SK-N-SH treated with all-trans-retinoic acid at 6 μM for 48 hours (cell line): ENCODE results near the gene FRRS1.

ENCODE experiments used
- ATAC-seq: fragments of 200-7000 bp; cut with Tn5 transposase; 3 replicates; pipeline ENCODE4 v1.9.1; 2020; ENCODE audit warnings: mild to moderate bottlenecking, moderate library complexity
- ARNTL ChIP-seq: fragments of 450-650 bp; formaldehyde crosslinking; IDR thresholded peaks from 2 replicates; pipeline ENCODE4 v1.5.0; 2020; ENCODE audit warnings: low read depth, mild to moderate bottlenecking, moderate library complexity, borderline replicate concordance
- BACH2 ChIP-seq: fragments of 250-450 bp; sonication (Bioruptor Pico); IDR thresholded peaks from 2 replicates; pipeline ENCODE4 v1.9.0; 2021; ENCODE audit warnings: mild to moderate bottlenecking, borderline replicate concordance
- CREB5 ChIP-seq: fragments of 250-450 bp; sonication (Bioruptor Pico); IDR thresholded peaks from 2 replicates; pipeline ENCODE4 v1.5.1; 2020; ENCODE audit warnings: low read depth, mild to moderate bottlenecking, moderate library complexity
- CSDC2 ChIP-seq: fragments of 250-450 bp; sonication (Bioruptor Pico); IDR thresholded peaks from 2 replicates; pipeline ENCODE4 v1.5.0; 2020; ENCODE audit warnings: mild to moderate bottlenecking, moderate library complexity
- CSRNP3 ChIP-seq: fragments of 250-450 bp; sonication (Bioruptor Pico); IDR thresholded peaks from 2 replicates; pipeline ENCODE4 v1.5.1; 2021; ENCODE audit warnings: mild to moderate bottlenecking, moderate library complexity
- ESRRG ChIP-seq: fragments of 250-450 bp; sonication (Bioruptor Pico); IDR thresholded peaks from 2 replicates; pipeline ENCODE4 v1.6.1; 2021; ENCODE audit warnings: mild to moderate bottlenecking
- GLIS3 ChIP-seq: fragments of 250-450 bp; sonication (Bioruptor Pico); IDR thresholded peaks from 2 replicates; pipeline ENCODE4 v1.5.0; 2020; ENCODE audit warnings: mild to moderate bottlenecking, moderate library complexity
- ISL1 ChIP-seq: fragments of 250-450 bp; sonication (Bioruptor Pico); IDR thresholded peaks from 2 replicates; pipeline ENCODE4 v2.1.2; 2022; ENCODE audit warnings: mild to moderate bottlenecking, moderate library complexity
- OSR1 ChIP-seq: fragments of 250-450 bp; sonication (Bioruptor Pico); IDR thresholded peaks from 2 replicates; pipeline ENCODE4 v1.8.0; 2022; ENCODE audit warnings: moderate library complexity, mild to moderate bottlenecking, inconsistent platforms
- PATZ1 ChIP-seq: fragments of 250-450 bp; sonication (Bioruptor Pico); IDR thresholded peaks from 2 replicates; pipeline ENCODE4 v1.8.0; 2020; ENCODE audit warnings: mild to moderate bottlenecking, moderate library complexity, borderline replicate concordance
- PPARA ChIP-seq: fragments of 250-450 bp; sonication (Bioruptor Pico); IDR thresholded peaks from 2 replicates; pipeline ENCODE4 v1.5.0; 2020; ENCODE audit warnings: mild to moderate bottlenecking, borderline replicate concordance
- RARB ChIP-seq: fragments of 250-450 bp; sonication (Bioruptor Pico); IDR thresholded peaks from 2 replicates; pipeline ENCODE4 v1.8.0; 2021; ENCODE audit warnings: mild to moderate bottlenecking, moderate library complexity
- SNAI2 ChIP-seq: fragments of 250-450 bp; sonication (Bioruptor Pico); IDR thresholded peaks from 2 replicates; pipeline ENCODE4 v1.5.0; 2020; ENCODE audit warnings: mild to moderate bottlenecking, moderate library complexity
- TCF4 ChIP-seq: fragments of 250-450 bp; sonication (Bioruptor Pico); IDR thresholded peaks from 2 replicates; pipeline ENCODE4 v1.8.0; 2021; ENCODE audit warnings: mild to moderate bottlenecking, moderate library complexity, borderline replicate concordance
- ZC3H10 ChIP-seq: fragments of 250-450 bp; sonication (Bioruptor Pico); IDR thresholded peaks from 2 replicates; pipeline ENCODE4 v1.5.1; 2021; ENCODE audit warnings: mild to moderate bottlenecking, moderate library complexity
- ZFP3 ChIP-seq: fragments of 250-450 bp; sonication (Bioruptor Pico); IDR thresholded peaks from 2 replicates; pipeline ENCODE4 v1.5.0; 2020; ENCODE audit warnings: mild to moderate bottlenecking, moderate library complexity
- ZFP30 ChIP-seq: fragments of 450-650 bp; formaldehyde crosslinking; IDR thresholded peaks from 2 replicates; pipeline ENCODE4 v1.5.0; 2022; ENCODE audit warnings: mild to moderate bottlenecking, moderate library complexity
- ZNF565 ChIP-seq: fragments of 450-650 bp; formaldehyde crosslinking; conservative IDR thresholded peaks from 2 replicates; pipeline ENCODE4 v1.5.0; 2020; ENCODE audit warnings: low read depth, mild to moderate bottlenecking, moderate library complexity
- ZNF70 ChIP-seq: fragments of 450-650 bp; formaldehyde crosslinking; IDR thresholded peaks from 2 replicates; pipeline ENCODE4 v1.5.0; 2020; ENCODE audit warnings: mild to moderate bottlenecking, moderate library complexity
- ZNF8 ChIP-seq: fragments of 450-650 bp; formaldehyde crosslinking; IDR thresholded peaks from 2 replicates; pipeline ENCODE4 v1.5.0; 2020; ENCODE audit warnings: mild to moderate bottlenecking, moderate library complexity
- TF ChIP-seq, protein P1 (sequence below): fragments of 250-450 bp; sonication (Bioruptor Pico); IDR thresholded peaks from 2 replicates; pipeline ENCODE4 v1.8.0; 2021; ENCODE audit warnings: low read depth, mild to moderate bottlenecking, moderate library complexity, borderline replicate concordance
- TF ChIP-seq, protein P2 (sequence below): fragments of 250-450 bp; sonication (Bioruptor Pico); IDR thresholded peaks from 2 replicates; pipeline ENCODE4 v1.5.0; 2020; ENCODE audit warnings: mild to moderate bottlenecking, moderate library complexity

The FRRS1 gene

DNA sequence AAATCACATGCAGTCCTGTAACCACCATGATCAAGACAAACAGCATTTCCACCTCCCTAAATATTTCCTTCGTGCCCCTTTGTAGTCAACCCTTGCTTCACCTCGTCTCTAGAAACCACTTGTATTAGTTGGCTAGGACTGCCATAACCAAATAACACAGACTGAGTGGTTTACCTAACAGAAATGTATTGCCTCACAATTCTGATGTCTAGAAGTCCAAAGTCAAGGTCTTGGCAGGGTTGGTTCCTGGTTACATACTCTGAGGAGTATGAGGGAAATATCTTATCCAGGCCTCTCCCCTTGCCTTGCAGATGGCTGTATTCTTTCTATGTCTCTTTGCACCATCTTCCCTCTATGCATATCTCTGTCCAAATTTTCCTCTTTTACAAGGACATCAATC lies 23.3 kb upstream of the FRRS1 start:
- no peak for ATAC-seq
- TF ChIP-seq CSDC2 (CRISPR knock-in tag): no peak
- TF ChIP-seq, protein P1, sequence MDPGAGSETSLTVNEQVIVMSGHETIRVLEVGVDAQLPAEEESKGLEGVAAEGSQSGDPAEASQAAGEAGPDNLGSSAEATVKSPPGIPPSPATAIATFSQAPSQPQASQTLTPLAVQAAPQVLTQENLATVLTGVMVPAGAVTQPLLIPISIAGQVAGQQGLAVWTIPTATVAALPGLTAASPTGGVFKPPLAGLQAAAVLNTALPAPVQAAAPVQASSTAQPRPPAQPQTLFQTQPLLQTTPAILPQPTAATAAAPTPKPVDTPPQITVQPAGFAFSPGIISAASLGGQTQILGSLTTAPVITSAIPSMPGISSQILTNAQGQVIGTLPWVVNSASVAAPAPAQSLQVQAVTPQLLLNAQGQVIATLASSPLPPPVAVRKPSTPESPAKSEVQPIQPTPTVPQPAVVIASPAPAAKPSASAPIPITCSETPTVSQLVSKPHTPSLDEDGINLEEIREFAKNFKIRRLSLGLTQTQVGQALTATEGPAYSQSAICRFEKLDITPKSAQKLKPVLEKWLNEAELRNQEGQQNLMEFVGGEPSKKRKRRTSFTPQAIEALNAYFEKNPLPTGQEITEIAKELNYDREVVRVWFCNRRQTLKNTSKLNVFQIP (CRISPR knock-in tag): no peak
- TF ChIP-seq, protein P2, sequence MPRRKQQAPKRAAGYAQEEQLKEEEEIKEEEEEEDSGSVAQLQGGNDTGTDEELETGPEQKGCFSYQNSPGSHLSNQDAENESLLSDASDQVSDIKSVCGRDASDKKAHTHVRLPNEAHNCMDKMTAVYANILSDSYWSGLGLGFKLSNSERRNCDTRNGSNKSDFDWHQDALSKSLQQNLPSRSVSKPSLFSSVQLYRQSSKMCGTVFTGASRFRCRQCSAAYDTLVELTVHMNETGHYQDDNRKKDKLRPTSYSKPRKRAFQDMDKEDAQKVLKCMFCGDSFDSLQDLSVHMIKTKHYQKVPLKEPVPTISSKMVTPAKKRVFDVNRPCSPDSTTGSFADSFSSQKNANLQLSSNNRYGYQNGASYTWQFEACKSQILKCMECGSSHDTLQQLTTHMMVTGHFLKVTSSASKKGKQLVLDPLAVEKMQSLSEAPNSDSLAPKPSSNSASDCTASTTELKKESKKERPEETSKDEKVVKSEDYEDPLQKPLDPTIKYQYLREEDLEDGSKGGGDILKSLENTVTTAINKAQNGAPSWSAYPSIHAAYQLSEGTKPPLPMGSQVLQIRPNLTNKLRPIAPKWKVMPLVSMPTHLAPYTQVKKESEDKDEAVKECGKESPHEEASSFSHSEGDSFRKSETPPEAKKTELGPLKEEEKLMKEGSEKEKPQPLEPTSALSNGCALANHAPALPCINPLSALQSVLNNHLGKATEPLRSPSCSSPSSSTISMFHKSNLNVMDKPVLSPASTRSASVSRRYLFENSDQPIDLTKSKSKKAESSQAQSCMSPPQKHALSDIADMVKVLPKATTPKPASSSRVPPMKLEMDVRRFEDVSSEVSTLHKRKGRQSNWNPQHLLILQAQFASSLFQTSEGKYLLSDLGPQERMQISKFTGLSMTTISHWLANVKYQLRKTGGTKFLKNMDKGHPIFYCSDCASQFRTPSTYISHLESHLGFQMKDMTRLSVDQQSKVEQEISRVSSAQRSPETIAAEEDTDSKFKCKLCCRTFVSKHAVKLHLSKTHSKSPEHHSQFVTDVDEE (CRISPR knock-in tag): no peak
- TF ChIP-seq GLIS3: no peak
- no peak for TF ChIP-seq OSR1
- TF ChIP-seq ZNF565: no peak
- no peak for TF ChIP-seq ZFP30 (CRISPR knock-in tag)
- no peak for TF ChIP-seq ISL1 (CRISPR knock-in tag)
- no peak for TF ChIP-seq ZFP3 (CRISPR knock-in tag)
- no peak for TF ChIP-seq CREB5 (CRISPR knock-in tag)
- no peak for TF ChIP-seq TCF4 (CRISPR knock-in tag)
- TF ChIP-seq ZNF8: no peak
- no peak for TF ChIP-seq ZC3H10
- TF ChIP-seq SNAI2 (CRISPR knock-in tag): no peak
- no peak for TF ChIP-seq PPARA
- TF ChIP-seq ZNF70 (CRISPR knock-in tag): no peak
- no peak for TF ChIP-seq CSRNP3 (CRISPR knock-in tag)
- TF ChIP-seq BACH2: no peak
- no peak for TF ChIP-seq ESRRG
- TF ChIP-seq, all 23 proteins: peak for 0

GRCh38 chr1:99788896-99789295 lies 22.5 kb upstream of the FRRS1 start:
- no peak for ATAC-seq
- no peak for TF ChIP-seq RARB (CRISPR knock-in tag)
- TF ChIP-seq, protein P2 (CRISPR knock-in tag): no peak
- TF ChIP-seq ZFP3 (CRISPR knock-in tag): no peak
- no peak for TF ChIP-seq TCF4 (CRISPR knock-in tag)
- TF ChIP-seq, protein P1 (CRISPR knock-in tag): no peak
- no peak for TF ChIP-seq ARNTL (CRISPR knock-in tag)
- no peak for TF ChIP-seq GLIS3
- TF ChIP-seq PATZ1 (CRISPR knock-in tag): no peak
- TF ChIP-seq CSRNP3 (CRISPR knock-in tag): no peak
- TF ChIP-seq ZNF565: no peak
- no peak for TF ChIP-seq CSDC2 (CRISPR knock-in tag)
- no peak for TF ChIP-seq ISL1 (CRISPR knock-in tag)
- TF ChIP-seq PPARA: no peak
- no peak for TF ChIP-seq ZNF70 (CRISPR knock-in tag)
- TF ChIP-seq ZFP30 (CRISPR knock-in tag): no peak
